ENCODE results near the gene KNDC1.
"Not testable (repeated sequence)": the region's sequence is repeated elsewhere in the genome, so short reads cannot be mapped to it uniquely, and the experiment has no call there.

Gene KNDC1

DNA sequence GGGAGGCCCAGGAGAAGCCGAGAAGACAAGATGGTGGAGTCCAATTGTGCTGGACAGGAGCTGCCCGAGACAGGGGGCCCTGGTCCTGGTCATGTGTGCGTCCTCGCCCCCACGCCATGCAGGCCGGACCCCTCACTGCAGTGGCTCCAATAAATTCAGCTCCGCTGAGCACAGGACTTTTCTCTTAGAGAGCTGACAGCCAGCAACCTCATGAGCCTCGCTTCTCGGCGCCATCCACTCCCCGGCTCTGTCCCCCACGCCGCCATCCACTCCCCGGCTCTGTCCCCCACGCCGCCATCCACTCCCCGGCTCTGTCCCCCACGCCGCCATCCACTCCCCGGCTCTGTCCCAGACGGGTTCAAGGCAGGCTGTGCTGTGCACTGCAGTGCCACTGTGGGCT is 67.2 kb downstream of the KNDC1 start:
- DNase-seq, result no peak

DNA sequence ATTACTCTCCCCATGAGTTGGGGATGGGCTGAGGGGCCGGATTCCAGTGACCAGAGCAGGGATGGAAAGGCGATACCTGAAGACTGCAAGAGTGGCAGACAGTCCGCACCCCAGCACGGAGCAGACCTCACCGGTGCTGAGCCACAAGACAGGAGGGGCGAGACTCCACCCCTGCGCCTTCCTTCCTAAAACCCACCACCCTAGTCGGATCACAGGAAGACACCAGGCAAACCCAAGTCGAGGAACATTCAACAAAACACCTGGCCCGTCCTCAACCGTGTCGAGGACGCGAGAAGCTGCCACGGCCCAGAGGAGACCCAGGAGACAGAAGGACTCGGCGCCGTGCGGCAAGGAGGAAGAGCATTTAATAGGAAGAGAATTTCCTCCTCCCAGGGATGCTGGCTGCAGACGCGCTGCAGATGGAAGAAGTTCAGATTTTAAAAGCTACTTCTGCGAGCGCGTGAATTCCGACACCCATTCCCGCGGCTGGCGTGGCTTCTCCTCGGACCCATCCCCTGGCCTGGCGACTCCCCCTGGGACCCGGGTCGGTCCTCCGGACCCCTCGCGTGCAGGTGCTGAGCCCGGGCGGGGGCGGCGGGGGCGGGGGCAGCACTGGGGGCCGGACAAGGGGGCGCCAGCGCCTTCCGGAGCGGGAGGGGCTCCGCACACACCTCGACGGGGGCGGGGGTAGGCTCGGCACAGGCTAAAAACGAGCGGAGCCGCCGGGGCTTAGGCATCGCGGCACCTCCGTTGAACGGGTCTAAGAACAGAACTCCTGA is 69.4 kb downstream of the KNDC1 start:
- no peak for DNase-seq

GRCh38 chr10:133230044-133230361 is 70.0 kb downstream of the KNDC1 start, which contains the start of gene UTF1:
Gene UTF1, plus strand, starts transcription at chr10:133230217. Its CDS starts 72 bp downstream, at chr10:133230289.
- no peak for DNase-seq

- no peak for DNase-seq
Measured at GRCh38 chr10:133230387-133231195, 70.6 kb downstream of the KNDC1 start.

GRCh38 chr10:133231244-133231945 is 71.4 kb downstream of the KNDC1 start:
- no peak for DNase-seq

- no peak for DNase-seq
Measured at GRCh38 chr10:133231946-133232574, 72.0 kb downstream of the KNDC1 start.

- DNase-seq, result not testable (repeated sequence)
Measured at GRCh38 chr10:133234796-133235195, 74.8 kb downstream of the KNDC1 start.

- no peak for DNase-seq
Measured at GRCh38 chr10:133235265-133235855, 75.3 kb downstream of the KNDC1 start.

GRCh38 chr10:133235932-133236331 is 75.9 kb downstream of the KNDC1 start:
- DNase-seq, result no peak

DNA sequence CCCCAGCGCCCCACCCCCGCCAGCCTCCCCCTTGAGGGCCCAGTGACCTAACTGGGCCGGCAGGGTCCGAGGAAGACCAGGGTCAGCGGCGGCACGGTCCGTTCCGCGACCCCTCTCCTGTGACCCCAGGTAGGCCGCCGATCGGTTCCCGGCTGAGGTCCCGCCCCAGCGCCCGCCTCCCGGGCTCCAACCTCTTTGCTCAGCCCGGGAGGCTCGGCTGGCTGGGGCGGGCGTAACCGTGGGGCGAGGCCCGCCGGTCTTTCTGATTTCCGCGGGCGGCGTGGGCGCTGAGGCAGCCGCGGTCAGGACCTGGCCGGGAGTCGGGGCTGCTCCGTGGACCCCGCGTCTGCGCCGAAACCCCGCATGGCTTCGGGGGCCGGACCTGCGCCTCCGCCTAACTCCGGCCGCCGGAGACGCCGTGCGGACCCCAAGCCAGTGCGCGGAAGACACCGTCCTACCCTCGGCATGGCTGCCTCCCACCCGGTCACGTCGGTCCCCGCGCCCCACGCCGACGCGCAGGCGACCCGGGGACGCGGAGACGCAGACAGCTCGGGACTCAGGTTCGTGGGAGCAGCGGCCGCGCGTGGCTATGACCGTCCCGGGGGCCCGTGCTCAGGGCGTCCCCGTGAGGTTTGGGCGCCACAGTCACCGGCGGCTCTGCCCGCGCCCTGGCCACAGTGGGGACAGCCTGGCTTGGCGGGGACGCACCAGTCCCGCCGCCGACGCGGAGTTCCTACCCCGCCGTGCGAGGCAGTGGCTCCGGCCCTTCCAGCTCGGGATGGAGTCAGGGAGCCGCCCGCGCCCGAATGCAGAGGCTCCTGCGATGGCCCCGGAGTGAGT is 76.6 kb downstream of the KNDC1 start:
- DNase-seq, result no peak

DNA sequence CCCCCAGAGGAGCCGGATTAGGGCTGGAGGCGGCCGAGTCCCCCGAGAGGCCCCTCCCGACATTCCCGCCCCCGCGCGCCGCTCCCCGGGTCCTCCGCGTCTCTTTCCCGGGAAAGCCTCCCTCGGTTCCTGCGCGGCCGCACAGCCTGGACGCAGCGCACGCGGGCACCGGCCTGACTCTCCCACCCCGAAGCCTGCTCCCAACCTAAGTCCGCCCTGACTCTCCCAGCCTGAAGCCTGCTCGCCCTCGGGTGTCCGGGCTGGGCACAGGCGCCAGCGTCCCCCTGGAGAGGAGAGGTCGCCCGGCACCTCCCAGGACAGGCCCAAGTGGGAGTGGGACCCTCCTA is 77.2 kb downstream of the KNDC1 start:
- no peak for DNase-seq

- no peak for DNase-seq
Measured at GRCh38 chr10:133237588-133238465, 77.8 kb downstream of the KNDC1 start, which contains the start of gene VENTX. Gene VENTX, plus strand, starts transcription at chr10:133237855. Its CDS starts 60 bp downstream, at chr10:133237915.

DNA sequence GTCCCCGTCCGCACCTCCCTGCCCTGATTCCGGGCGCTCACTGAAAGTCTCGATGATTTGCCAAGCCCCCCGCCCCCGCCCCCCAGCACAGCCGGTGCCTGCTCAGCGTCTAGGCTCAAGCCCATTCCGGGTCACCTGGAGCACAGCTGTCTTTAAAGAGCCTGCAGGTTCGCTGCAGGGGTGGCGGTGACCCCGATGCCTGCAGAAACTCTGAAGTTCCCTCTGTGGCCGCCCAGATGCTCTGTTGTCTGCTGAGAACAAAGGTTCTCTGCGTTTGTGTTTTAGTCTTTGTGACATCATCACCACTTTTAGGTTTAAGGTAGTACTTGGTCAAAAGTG is 78.4 kb downstream of the KNDC1 start:
- no peak for DNase-seq

DNA sequence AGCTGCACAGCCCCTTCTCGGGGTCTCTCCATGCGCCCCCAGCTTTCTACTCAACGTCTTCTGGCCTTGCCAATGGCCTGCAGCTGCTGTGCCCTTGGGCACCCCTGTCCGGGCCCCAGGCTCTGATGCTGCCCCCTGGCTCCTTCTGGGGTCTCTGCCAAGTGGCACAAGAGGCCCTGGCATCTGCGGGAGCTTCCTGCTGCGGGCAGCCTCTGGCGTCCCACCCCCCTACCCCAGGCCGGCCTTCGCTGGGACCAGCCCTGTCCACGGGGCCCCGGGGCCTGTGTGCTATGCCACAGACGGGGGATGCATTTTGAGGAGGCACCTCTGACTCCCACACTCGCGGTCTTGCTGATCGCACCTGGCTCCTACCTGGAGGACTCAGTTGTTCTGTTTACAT is 80.0 kb downstream of the KNDC1 start:
- no peak for DNase-seq

DNA sequence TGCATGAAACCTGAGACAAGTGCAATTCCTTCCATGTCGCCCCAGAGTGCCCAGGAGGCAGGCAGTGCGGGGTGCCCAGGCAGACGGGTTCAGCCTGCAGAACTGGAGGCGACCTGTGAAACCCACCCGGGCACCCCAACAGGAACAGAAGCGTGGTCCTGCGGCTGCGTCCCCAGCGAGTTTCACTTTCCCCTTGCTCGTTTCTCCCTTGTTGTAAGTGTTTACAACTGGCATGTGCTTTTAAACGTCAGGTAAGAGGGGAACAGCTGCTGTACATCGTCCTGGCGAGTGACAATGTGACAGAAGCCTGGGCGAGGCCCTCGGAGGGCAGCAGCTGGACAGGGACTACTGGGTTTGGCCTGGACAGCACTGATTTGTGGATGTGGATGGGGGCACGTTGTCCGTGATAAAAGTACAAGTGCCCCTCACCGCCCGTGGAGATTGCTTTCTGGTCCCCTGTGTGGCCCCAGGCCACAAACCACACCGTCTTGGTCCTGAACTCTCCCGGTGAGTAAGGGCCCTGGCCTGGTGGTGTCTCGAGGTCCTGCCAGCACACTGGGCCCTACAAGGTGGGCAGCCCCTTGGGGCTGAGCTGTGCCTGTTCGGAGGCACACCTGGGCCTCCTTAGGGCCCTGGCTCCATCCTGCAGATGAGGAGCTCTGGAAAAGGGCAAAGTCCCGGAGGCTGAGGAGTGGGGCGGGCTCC is 81.6 kb downstream of the KNDC1 start:
- DNase-seq, result no peak

DNA sequence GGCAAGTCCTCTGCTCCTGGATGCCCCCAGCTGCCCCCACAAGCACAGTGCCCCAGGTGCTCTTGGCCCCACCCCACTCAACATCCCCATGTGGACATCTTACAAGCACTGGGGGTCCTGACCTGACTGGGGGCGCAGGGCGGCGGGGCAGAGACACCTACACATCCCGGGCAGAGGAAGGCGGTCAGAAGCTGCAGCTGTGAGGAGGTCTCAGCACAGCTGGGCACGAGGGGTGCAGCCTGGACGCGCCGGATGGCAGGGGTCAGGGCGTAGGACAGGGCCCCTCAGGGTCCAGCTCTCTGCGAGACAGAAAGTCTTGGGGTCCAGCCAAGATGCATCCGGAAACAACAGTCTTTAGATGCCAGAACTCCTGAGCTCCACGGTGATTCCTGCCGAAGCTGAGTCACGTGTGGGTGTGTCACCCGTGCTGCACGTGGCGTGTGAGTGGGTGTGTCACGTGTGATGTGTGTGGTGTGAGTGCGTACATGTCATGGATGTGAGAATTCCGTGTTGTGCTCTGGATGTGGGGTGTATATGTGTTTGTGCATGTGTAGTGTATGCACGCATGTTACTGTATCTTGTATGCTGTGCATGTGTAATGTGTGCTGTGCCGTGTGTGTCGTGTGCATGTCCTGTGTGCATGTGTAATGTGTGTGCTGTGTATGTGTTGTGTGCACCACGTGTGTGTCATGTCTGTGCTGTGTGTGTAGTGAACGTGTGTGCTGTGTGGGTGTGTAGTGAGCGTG is 82.8 kb downstream of the KNDC1 start:
- DNase-seq, result no peak

GRCh38 chr10:133243593-133243992 is 83.6 kb downstream of the KNDC1 start:
- DNase-seq, result no peak

GRCh38 chr10:133245439-133246235 is 85.6 kb downstream of the KNDC1 start:
- DNase-seq, result no peak

GRCh38 chr10:133246236-133246626 is 86.2 kb downstream of the KNDC1 start:
- DNase-seq, result no peak
